Progenitor cell of endocrine pancreas (in vitro differentiated cells): ENCODE results near the gene TFF1. TPM values are rescaled to one million over a fixed set of nuclear protein-coding genes. Genes with fewer than 3 reads are reported as not detected.

Source experiments
- DNase-seq: peaks from one replicate; pipeline ENCODE4 v3.0.0; 2021; ENCODE audit warnings: low spot score; ENCODE audit not compliant: unreplicated experiment
- H3K27ac Mint-ChIP-seq: 2 replicates; pipeline ENCODE4 v1.8.0; 2021; ENCODE audit warnings: mild to moderate bottlenecking, moderate library complexity, mixed read lengths
- H3K27me3 Mint-ChIP-seq: 2 replicates; pipeline ENCODE4 v1.8.0; 2021; ENCODE audit warnings: mixed read lengths
- H3K36me3 Mint-ChIP-seq: 2 replicates; pipeline ENCODE4 v1.8.0; 2022; ENCODE audit warnings: mixed read lengths; ENCODE audit not compliant: insufficient read depth
- H3K4me1 Mint-ChIP-seq: 2 replicates; pipeline ENCODE4 v1.8.0; 2021; ENCODE audit warnings: low read depth, mixed read lengths
- H3K4me3 Mint-ChIP-seq: 2 replicates; pipeline ENCODE4 v1.8.0; 2021; ENCODE audit warnings: low read depth, mild to moderate bottlenecking, moderate library complexity, mixed read lengths
- H3K9me3 Mint-ChIP-seq: 2 replicates; pipeline ENCODE4 v1.8.0; 2021; ENCODE audit warnings: low read depth, mixed read lengths
- total RNA-seq: library from RNA; stranded (reverse); gene quantifications from 2 replicates; pipeline ENCODE4 v1.2.1, GENCODE V29; 2021
- TF ChIP-seq, protein P1 (sequence below): fragments of 200-600 bp; sonication (generic); IDR thresholded peaks from one replicate; pipeline ENCODE4 v1.5.0; 2021; ENCODE audit warnings: antibody characterized with exemption, mild to moderate bottlenecking; ENCODE audit not compliant: unreplicated experiment

TFF1 gene
- total RNA-seq, 1 donor from 2014 or later: 0.77 TPM

DNA sequence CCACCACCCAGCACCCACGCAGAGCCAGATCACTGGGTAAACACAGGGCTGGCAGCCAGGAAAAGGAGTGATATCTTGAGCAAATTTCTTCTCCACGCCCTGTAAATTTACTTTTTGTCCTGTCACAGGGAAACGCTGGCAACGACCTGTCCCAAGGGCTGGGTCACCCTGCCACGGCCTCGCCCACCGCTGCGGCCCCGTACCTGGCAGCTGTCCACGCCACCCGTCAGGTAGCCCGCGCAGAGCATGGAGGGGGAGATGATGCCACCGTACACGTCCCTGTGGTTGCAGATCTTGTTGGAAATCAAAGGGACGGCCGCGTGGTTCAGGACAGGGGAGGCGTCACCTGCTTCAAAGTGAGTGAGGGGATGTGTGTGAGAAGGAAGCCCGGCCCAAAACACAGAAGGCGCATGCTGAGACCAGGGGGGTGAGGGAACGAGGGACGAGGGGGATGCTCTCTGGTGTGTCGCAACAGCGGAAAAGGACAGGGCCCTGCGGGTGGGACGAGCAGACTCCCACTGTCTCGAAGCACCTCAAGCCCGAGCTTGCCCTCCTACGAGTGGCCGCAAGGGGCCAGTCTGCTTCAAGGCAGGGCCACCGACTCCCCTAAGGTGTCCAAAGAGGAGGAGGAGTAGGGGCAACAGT is 10.1 kb upstream of the TFF1 start:
- Mint-ChIP-seq H3K4me1 (peaks cover 16% of the 10 kb centered on the region), H3K4me3 (no peak overlapping the region), H3K36me3 (peaks cover 4% of the 10 kb centered on the region), H3K27me3 (peaks cover 12% of the 10 kb centered on the region), H3K9me3 (no peaks in the 10 kb centered on the region), H3K27ac (no peak overlapping the region)
- DNase-seq: no peak
- TF ChIP-seq, protein P1, sequence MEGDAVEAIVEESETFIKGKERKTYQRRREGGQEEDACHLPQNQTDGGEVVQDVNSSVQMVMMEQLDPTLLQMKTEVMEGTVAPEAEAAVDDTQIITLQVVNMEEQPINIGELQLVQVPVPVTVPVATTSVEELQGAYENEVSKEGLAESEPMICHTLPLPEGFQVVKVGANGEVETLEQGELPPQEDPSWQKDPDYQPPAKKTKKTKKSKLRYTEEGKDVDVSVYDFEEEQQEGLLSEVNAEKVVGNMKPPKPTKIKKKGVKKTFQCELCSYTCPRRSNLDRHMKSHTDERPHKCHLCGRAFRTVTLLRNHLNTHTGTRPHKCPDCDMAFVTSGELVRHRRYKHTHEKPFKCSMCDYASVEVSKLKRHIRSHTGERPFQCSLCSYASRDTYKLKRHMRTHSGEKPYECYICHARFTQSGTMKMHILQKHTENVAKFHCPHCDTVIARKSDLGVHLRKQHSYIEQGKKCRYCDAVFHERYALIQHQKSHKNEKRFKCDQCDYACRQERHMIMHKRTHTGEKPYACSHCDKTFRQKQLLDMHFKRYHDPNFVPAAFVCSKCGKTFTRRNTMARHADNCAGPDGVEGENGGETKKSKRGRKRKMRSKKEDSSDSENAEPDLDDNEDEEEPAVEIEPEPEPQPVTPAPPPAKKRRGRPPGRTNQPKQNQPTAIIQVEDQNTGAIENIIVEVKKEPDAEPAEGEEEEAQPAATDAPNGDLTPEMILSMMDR: no peak

DNA sequence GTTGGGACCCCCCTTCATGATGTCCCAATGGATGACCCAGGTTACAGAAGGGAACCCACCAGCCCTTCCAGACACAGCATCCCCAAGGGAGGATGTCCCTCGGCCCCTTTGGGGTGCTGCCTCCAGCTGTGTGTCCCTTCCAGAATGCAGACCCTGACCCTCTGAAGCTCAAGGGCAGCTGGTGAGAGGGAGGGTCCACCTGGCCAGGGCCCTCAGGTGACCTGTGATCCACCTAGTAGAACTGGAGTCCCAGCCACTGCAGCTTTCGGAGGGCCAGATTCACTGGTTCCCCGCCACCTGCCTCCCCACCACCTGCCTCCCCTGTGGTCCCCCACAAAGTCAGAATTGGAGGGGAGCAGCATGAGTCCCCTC is 9.6 kb upstream of the TFF1 start:
- no peak overlapping the region for H3K4me3 Mint-ChIP-seq
- no peak overlapping the region for H3K27ac Mint-ChIP-seq
- TF ChIP-seq, protein P1: no peak
- H3K27me3 Mint-ChIP-seq: peaks cover 16% of the 10 kb centered on the region
- H3K36me3 Mint-ChIP-seq: peaks cover 5% of the 10 kb centered on the region
- DNase-seq: no peak
- H3K9me3 Mint-ChIP-seq: no peaks in the 10 kb centered on the region
- H3K4me1 Mint-ChIP-seq: peaks cover 19% of the 10 kb centered on the region

DNA sequence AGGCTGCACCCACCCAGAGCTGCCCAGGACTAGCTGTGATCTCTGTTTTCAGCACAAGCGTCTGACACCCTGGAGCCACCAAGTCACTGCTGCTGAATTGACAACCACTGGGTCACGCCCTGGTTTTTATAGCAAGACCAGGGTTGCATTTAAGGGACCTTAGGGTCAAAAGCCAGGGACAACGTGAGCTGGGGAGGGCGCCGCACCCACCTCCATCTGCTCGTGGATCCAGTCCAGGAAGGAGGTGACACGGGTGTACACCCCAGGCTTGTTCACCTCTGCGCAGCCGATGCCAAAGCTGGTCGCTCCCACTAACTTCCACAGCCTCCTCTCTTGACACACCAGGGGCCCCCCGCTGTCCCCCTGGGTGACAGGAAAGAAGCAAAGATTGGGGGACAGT is 9.2 kb upstream of the TFF1 start:
- Mint-ChIP-seq H3K36me3 (peaks cover 5% of the 10 kb centered on the region), H3K9me3 (no peaks in the 10 kb centered on the region), H3K4me3 (no peak overlapping the region), H3K27ac (no peak overlapping the region), H3K27me3 (peaks cover 20% of the 10 kb centered on the region), H3K4me1 (peaks cover 22% of the 10 kb centered on the region)
- TF ChIP-seq, protein P1: no peak
- no peak for DNase-seq

DNA sequence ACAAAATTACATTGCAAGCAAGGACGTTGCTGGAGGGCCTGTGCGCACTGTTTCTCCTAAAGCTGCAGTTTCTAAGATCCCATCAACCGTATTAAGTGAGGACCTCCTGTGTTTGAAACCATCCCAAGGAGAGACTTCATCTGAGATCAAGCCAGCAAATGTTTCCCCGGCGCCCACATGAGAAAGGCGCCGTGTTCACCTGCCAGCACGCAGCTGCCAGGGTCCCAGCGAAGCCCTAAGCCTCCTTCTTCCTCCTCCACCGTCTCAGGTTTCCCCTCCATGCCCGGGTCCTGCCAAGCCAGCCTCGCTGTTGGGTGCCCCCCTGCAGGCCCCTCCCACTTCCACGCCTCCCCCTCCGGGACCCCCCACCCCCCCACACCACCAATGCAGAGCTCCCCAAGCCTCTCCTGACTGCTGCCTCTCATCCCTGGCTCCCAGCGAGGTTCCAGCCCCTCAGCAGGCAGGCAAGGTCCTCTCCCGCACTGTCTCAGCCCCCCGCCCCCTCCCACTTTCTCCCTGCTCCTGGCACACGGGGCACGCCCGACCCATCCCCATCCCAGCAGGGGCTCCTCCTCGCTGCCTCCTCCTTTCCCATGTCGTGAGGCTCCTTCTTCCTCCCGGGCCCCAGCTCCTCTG is 8.6 kb upstream of the TFF1 start:
- no peaks in the 10 kb centered on the region for H3K9me3 Mint-ChIP-seq
- DNase-seq: no peak
- H3K4me1 Mint-ChIP-seq: peaks cover 22% of the 10 kb centered on the region
- H3K36me3 Mint-ChIP-seq: peaks cover 5% of the 10 kb centered on the region
- TF ChIP-seq, protein P1: no peak
- peaks cover 20% of the 10 kb centered on the region for H3K27me3 Mint-ChIP-seq
- no peak overlapping the region for H3K27ac Mint-ChIP-seq
- no peak overlapping the region for H3K4me3 Mint-ChIP-seq

DNA sequence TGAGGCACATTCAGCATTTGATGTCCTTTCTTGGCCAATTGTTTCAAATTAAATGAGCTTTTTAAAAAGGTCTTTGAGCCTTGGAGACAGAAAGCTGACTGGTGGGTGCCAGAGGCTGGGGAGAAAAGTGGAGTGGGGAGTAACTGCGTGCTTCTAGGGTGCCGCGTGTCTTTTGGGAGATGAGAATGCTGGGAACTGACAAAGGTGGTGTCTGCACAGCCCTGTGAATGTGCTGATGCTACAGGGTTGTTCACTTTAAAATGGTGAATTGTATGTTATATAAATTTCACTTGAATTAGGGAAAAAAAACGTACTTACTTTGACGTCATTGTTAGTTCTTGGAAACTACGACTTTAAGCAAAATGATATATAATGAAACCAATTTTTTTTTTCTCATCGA is 8.1 kb upstream of the TFF1 start:
- Mint-ChIP-seq H3K27me3 (peaks cover 20% of the 10 kb centered on the region), H3K4me1 (peaks cover 22% of the 10 kb centered on the region), H3K27ac (no peak overlapping the region), H3K4me3 (no peak overlapping the region), H3K36me3 (peaks cover 5% of the 10 kb centered on the region), H3K9me3 (no peaks in the 10 kb centered on the region)
- TF ChIP-seq, protein P1: no peak
- no peak for DNase-seq
